AG10803 (cell line): ENCODE measurements around the gene ADGRE1.

Experiments
- DNase-seq: peaks from one replicate; pipeline ENCODE4 v3.0.0; 2010; ENCODE audit warnings: low read depth
- H3K4me3 ChIP-seq: 2 replicates; pipeline ENCODE4 v1.5.1; 2011; ENCODE audit warnings: mild to moderate bottlenecking, low read length, control low read depth
- TF ChIP-seq, protein P1 (sequence below): conservative IDR thresholded peaks from 2 replicates; pipeline ENCODE4 v1.5.1; 2011; ENCODE audit warnings: mild to moderate bottlenecking, low read length, control low read depth, inconsistent platforms

Gene ADGRE1

DNA sequence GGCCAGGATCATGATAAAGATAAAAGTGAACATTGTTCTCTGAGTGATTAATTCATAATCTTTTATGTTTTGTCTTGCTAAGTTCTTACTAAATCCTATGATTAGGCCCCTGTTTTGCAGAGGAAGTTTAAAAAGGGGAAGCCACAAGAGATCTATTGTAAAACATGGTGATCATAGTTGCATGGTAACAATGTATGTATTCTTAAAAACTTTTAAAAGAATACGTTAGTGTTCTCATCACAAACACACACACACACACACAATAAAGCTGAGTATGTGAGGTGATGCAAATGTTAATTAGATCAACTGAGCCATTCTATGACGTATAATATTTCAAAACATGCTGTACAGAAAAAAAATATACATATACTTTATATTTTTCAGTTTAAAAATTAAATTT is 82.6 kb downstream of the ADGRE1 start:
- TF ChIP-seq, protein P1, sequence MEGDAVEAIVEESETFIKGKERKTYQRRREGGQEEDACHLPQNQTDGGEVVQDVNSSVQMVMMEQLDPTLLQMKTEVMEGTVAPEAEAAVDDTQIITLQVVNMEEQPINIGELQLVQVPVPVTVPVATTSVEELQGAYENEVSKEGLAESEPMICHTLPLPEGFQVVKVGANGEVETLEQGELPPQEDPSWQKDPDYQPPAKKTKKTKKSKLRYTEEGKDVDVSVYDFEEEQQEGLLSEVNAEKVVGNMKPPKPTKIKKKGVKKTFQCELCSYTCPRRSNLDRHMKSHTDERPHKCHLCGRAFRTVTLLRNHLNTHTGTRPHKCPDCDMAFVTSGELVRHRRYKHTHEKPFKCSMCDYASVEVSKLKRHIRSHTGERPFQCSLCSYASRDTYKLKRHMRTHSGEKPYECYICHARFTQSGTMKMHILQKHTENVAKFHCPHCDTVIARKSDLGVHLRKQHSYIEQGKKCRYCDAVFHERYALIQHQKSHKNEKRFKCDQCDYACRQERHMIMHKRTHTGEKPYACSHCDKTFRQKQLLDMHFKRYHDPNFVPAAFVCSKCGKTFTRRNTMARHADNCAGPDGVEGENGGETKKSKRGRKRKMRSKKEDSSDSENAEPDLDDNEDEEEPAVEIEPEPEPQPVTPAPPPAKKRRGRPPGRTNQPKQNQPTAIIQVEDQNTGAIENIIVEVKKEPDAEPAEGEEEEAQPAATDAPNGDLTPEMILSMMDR, result no peak
- no peak for DNase-seq

DNA sequence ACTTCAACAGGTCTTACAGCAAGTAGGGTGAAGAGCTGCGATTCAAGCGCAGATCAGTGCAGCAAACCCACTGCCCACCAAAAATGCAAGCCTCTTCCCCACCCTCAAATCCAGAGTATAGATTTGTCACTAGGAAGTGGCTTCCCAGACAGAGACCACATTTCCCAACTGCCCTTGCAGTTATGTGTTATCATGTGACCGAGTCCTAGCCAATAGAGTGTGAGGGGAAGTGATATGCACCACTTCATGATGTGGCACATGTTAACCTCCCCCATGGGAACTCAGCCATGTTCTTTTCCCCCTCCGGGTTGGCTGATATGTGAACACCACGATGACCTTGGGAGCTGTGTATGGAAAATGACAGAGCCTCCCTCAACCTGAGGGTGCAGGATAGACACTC is 83.1 kb downstream of the ADGRE1 start:
- TF ChIP-seq, protein P1, result no peak
- no peak overlapping the region for H3K4me3 ChIP-seq
- DNase-seq, result no peak

More for the DNA sequence above, 82.6 kb downstream of the ADGRE1 start:
- H3K4me3 ChIP-seq, result no peak overlapping the region

- DNase-seq, result no peak
These were observed 84.0 kb downstream of the ADGRE1 start for GRCh38 chr19:6971366-6971765.

GRCh38 chr19:6976197-6976596 is 88.8 kb downstream of the ADGRE1 start:
- TF ChIP-seq, protein P1, result no peak
- DNase-seq, result no peak
- H3K4me3 ChIP-seq, result no peak overlapping the region

More at GRCh38 chr19:6971366-6971765, 84.0 kb downstream of the ADGRE1 start:
- TF ChIP-seq, protein P1, result no peak
- no peak overlapping the region for H3K4me3 ChIP-seq

DNA sequence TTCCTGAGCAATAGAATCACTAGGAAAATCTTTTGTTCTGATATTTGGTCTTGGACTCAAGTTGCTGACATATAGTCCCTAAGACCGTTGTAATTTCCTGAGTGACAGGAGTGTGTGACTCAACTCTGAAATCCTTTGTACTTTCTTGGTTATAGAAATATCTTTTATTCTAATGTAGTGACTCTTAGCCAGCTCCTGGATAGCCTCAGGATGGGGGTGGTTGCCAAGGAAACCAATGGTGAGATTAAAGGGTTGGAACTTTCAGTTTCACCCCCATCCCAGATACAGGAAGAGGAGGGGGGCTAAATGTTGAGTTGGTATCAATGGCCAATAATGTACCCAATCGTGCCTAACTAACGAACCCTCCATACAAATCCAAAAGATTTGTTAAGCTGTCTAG is 92.0 kb downstream of the ADGRE1 start:
- TF ChIP-seq, protein P1, result no peak
- no peak for DNase-seq
- H3K4me3 ChIP-seq, result no peak overlapping the region

- DNase-seq, result no peak
- no peak overlapping the region for H3K4me3 ChIP-seq
- TF ChIP-seq, protein P1, result no peak
These were observed 96.1 kb downstream of the ADGRE1 start for GRCh38 chr19:6983448-6983847.

- no peak for DNase-seq
- no peak overlapping the region for H3K4me3 ChIP-seq
- TF ChIP-seq, protein P1, result no peak
These were observed 100.5 kb downstream of the ADGRE1 start for GRCh38 chr19:6987850-6988249.
